NCI-H2171 treated with DMSO at 0.1 percent for 48 hours (cell line): ENCODE measurements around the gene KCNS1.
"Not testable (repeated sequence)": the region's sequence is repeated elsewhere in the genome, so short reads cannot be mapped to it uniquely, and the experiment has no call there.

Experiments
- DNase-seq: peaks from one replicate; lab custom pipeline; 2025; lab: John Stamatoyannopoulos, UW

The KCNS1 gene

GRCh38 chr20:45100563-45101245, at the start of gene KCNS1:
Gene KCNS1 (minus strand): TSS chr20:45101127. CDS start chr20:45099236, 1,891 bp downstream.
- no peak for DNase-seq

- no peak for DNase-seq
Measured at GRCh38 chr20:45149062-45149461, 48.1 kb upstream of the KCNS1 start.

- no peak for DNase-seq
Measured at GRCh38 chr20:45140836-45141235, 39.9 kb upstream of the KCNS1 start.

GRCh38 chr20:45139733-45140375, 38.9 kb upstream of the KCNS1 start:
- DNase-seq = not testable (repeated sequence)

- DNase-seq = peak; percentile 7
Measured at GRCh38 chr20:45138561-45139300, 37.8 kb upstream of the KCNS1 start.

GRCh38 chr20:45136911-45137310, 36.0 kb upstream of the KCNS1 start:
- no peak for DNase-seq

GRCh38 chr20:45128099-45128498, 27.2 kb upstream of the KCNS1 start:
- no peak for DNase-seq

GRCh38 chr20:45124365-45124764, 23.4 kb upstream of the KCNS1 start, which contains the start of gene WFDC12:
Gene WFDC12 (minus strand): TSS chr20:45124465. CDS start chr20:45124447, 18 bp downstream.
- DNase-seq = no peak

- DNase-seq = no peak
Measured at GRCh38 chr20:45121388-45121787, 20.5 kb upstream of the KCNS1 start.

GRCh38 chr20:45119556-45120266, 18.8 kb upstream of the KCNS1 start:
- DNase-seq = no peak

- DNase-seq = no peak
Measured at GRCh38 chr20:45118028-45118427, 17.1 kb upstream of the KCNS1 start.

- no peak for DNase-seq
Measured at GRCh38 chr20:45117581-45117980, 16.7 kb upstream of the KCNS1 start.

GRCh38 chr20:45115829-45116228, 14.9 kb upstream of the KCNS1 start:
- DNase-seq = no peak

GRCh38 chr20:45115386-45115774, 14.5 kb upstream of the KCNS1 start:
- DNase-seq = no peak

GRCh38 chr20:45114465-45115385, 13.8 kb upstream of the KCNS1 start, which contains the start of gene WFDC5:
Gene WFDC5 (minus strand): TSS chr20:45115174. CDS start chr20:45115083, 91 bp downstream.
- no peak for DNase-seq

- no peak for DNase-seq
Measured at GRCh38 chr20:45113865-45114264, 12.9 kb upstream of the KCNS1 start.

GRCh38 chr20:45112754-45113153, 11.8 kb upstream of the KCNS1 start:
- no peak for DNase-seq

GRCh38 chr20:45111799-45112471, 11.0 kb upstream of the KCNS1 start:
- DNase-seq = no peak

GRCh38 chr20:45111285-45111684, 10.4 kb upstream of the KCNS1 start:
- no peak for DNase-seq

- no peak for DNase-seq
Measured at GRCh38 chr20:45110301-45110700, 9.4 kb upstream of the KCNS1 start.

GRCh38 chr20:45109634-45110033, 8.7 kb upstream of the KCNS1 start:
- DNase-seq = no peak
